Cardiac muscle cell (in vitro differentiated cells and primary cell): ENCODE results near the gene RNF40. TPM values are rescaled to one million over a fixed set of nuclear protein-coding genes. Genes with fewer than 3 reads are reported as not detected.
"Not testable (repeated sequence)": the region's sequence is repeated elsewhere in the genome, so short reads cannot be mapped to it uniquely, and the experiment has no call there.

Source experiments
- DNase-seq, 2 donors: peaks; one replicate each; pipeline versions ENCODE4 v3.0.0 to v3.0.0-alpha.2; 2010 to 2017; ENCODE audit warnings: low read depth in 1 of 2, low spot score in 1 of 2
- H3K27ac ChIP-seq: fragments of 200-600 bp; sonication (generic); 2 replicates; pipeline ENCODE4 v1.5.1; 2016
- H3K27me3 ChIP-seq: fragments of 200-600 bp; sonication (generic); 2 replicates; pipeline ENCODE4 v1.6.0; 2016; ENCODE audit warnings: control low read depth
- H3K36me3 ChIP-seq: fragments of 200-600 bp; sonication (generic); 2 replicates; pipeline ENCODE4 v1.5.1; 2016; ENCODE audit warnings: control low read depth
- H3K4me1 ChIP-seq: fragments of 200-600 bp; sonication (generic); 2 replicates; pipeline ENCODE4 v1.8.1; 2017; ENCODE audit warnings: low read depth, mild to moderate bottlenecking, mixed run types
- H3K4me3 ChIP-seq: fragments of 200-600 bp; sonication (generic); 2 replicates; pipeline ENCODE4 v1.5.1; 2016; ENCODE audit warnings: mild to moderate bottlenecking
- H3K9me3 ChIP-seq: fragments of 200-600 bp; sonication (generic); 2 replicates; pipeline ENCODE4 v1.5.1; 2017; ENCODE audit warnings: low read depth, mild to moderate bottlenecking, control low read depth
- CTCF ChIP-seq: IDR thresholded peaks from 2 replicates; pipeline ENCODE4 v1.5.1; 2012; ENCODE audit warnings: low read depth, mild to moderate bottlenecking, low read length
- polyA plus RNA-seq: library from polyadenylated mRNA; unstranded; fragments of >200 nt; fragmentation: Nextera tagmentation; extraction: Ambion mirVana; gene quantifications from 2 replicates; pipeline ENCODE4 v1.2.1, GENCODE V29; 2016
- total RNA-seq: library from RNA; depleted of rRNA; stranded (reverse); fragments of >200 nt; gene quantifications from 2 replicates; pipeline ENCODE4 v1.2.3, GENCODE V29; 2016

Gene RNF40
- total and polyA plus RNA-seq, 2 experiments from 2014 or later: 76.3 to 104 TPM

- peaks cover 10% of the 10 kb centered on the region for H3K4me1 ChIP-seq
- no peak for DNase-seq
- H3K27me3 ChIP-seq: no peaks in the 10 kb centered on the region
- H3K9me3 ChIP-seq: no peaks in the 10 kb centered on the region
- no peak for TF ChIP-seq CTCF
- no peaks in the 10 kb centered on the region for H3K36me3 ChIP-seq
- H3K27ac ChIP-seq: no peak overlapping the region
- H3K4me3 ChIP-seq: no peak overlapping the region
Measured at GRCh38 chr16:30802936-30803335, 40.8 kb downstream of the RNF40 start.

- Histone ChIP-seq H3K36me3 (no peaks in the 10 kb centered on the region), H3K27ac (peak overlapping the region; percentile 97), H3K4me3 (peak overlapping the region; percentile 98), H3K4me1 (peaks cover 10% of the 10 kb centered on the region), H3K27me3 (no peaks in the 10 kb centered on the region), H3K9me3 (no peaks in the 10 kb centered on the region)
- TF ChIP-seq CTCF: no peak
- DNase-seq: no peak
Measured at GRCh38 chr16:30805056-30805369, 42.9 kb downstream of the RNF40 start.

- H3K27me3 ChIP-seq: no peaks in the 10 kb centered on the region
- H3K4me3 ChIP-seq: peak overlapping the region; percentile 98
- peaks cover 10% of the 10 kb centered on the region for H3K4me1 ChIP-seq
- H3K27ac ChIP-seq: peak overlapping the region; percentile 97
- no peaks in the 10 kb centered on the region for H3K9me3 ChIP-seq
- H3K36me3 ChIP-seq: no peaks in the 10 kb centered on the region
- TF ChIP-seq CTCF: peak; percentile 2
- DNase-seq: peak; percentile 89 to 92
Measured at GRCh38 chr16:30805370-30806169, 43.4 kb downstream of the RNF40 start.

- no peak for DNase-seq
- H3K9me3 ChIP-seq: no peaks in the 10 kb centered on the region
Measured at GRCh38 chr16:30808146-30808545, 46.0 kb downstream of the RNF40 start.

GRCh38 chr16:30808890-30809426 is 46.8 kb downstream of the RNF40 start:
- H3K36me3 ChIP-seq, DNase-seq, H3K27me3 ChIP-seq, H3K9me3 ChIP-seq, H3K27ac ChIP-seq, H3K4me3 ChIP-seq: not testable (repeated sequence)
- peaks cover 10% of the 10 kb centered on the region for H3K4me1 ChIP-seq

More at GRCh38 chr16:30808146-30808545, 46.0 kb downstream of the RNF40 start:
- Histone ChIP-seq H3K4me1 (peaks cover 10% of the 10 kb centered on the region), H3K27ac (no peak overlapping the region), H3K36me3 (no peaks in the 10 kb centered on the region), H3K4me3 (no peak overlapping the region), H3K27me3 (no peaks in the 10 kb centered on the region)
- TF ChIP-seq CTCF: no peak

GRCh38 chr16:30809675-30810074 is 47.6 kb downstream of the RNF40 start:
- not testable (repeated sequence) for H3K36me3 ChIP-seq, H3K9me3 ChIP-seq, H3K4me3 ChIP-seq, H3K27ac ChIP-seq, H3K27me3 ChIP-seq, DNase-seq
- peaks cover 10% of the 10 kb centered on the region for H3K4me1 ChIP-seq
